K562 (cell line): ENCODE data around the gene SKIC2. TPM values are rescaled to one million over a fixed set of nuclear protein-coding genes. Genes with fewer than 3 reads are reported as not detected.
A peak's percentile ranks its signal among the peaks of the same experiment; 100 is the strongest.

ENCODE experiments used
- ARID3B ChIP-seq: fragments of 250-450 bp; sonication (Bioruptor Pico); IDR thresholded peaks from 2 replicates; pipeline ENCODE4 v1.4.0; 2020; ENCODE audit warnings: borderline replicate concordance
- ELF1 ChIP-seq: fragments of 200-800 bp; sonication (Bioruptor generic); IDR thresholded peaks from 2 replicates; pipeline ENCODE4 v1.6.1; 2016; ENCODE audit warnings: missing genetic modification characterization, missing compliant biosample characterization
- FOXK1 ChIP-seq: sonication (generic); formaldehyde crosslinking; IDR thresholded peaks from 2 replicates; pipeline ENCODE4 v1.8.0; 2022; ENCODE audit warnings: missing genetic modification reagents, mild to moderate bottlenecking, borderline replicate concordance
- MLLT1 ChIP-seq, 2 experiments: fragments of 450-650 bp; IDR thresholded peaks; 2 replicates each; pipeline ENCODE4 v1.6.1; 2016
- PHB ChIP-seq: fragments of 250-450 bp; sonication (Bioruptor Pico); IDR thresholded peaks from 2 replicates; pipeline ENCODE4 v1.5.0; 2021
- POLR2G ChIP-seq: fragments of 200-400 bp; formaldehyde crosslinking; IDR thresholded peaks from 2 replicates; pipeline ENCODE4 v1.6.1; 2017; ENCODE audit warnings: low read depth, mild to moderate bottlenecking, antibody characterized with exemption, low read length, moderate library complexity
- PTRF ChIP-seq: fragments of 450-650 bp; IDR thresholded peaks from 2 replicates; pipeline ENCODE4 v1.6.1; 2016; ENCODE audit warnings: mild to moderate bottlenecking, missing genetic modification characterization, missing compliant biosample characterization
- SAFB ChIP-seq: fragments of 200-400 bp; formaldehyde crosslinking; IDR thresholded peaks from 2 replicates; pipeline ENCODE4 v1.6.1; 2017; ENCODE audit warnings: low read depth, low read length, borderline replicate concordance
- TCF3 ChIP-seq: sonication (generic); formaldehyde crosslinking; IDR thresholded peaks from 2 replicates; pipeline ENCODE4 v1.4.0; 2020; ENCODE audit warnings: mild to moderate bottlenecking, missing genetic modification reagents
- TFAM ChIP-seq: fragments of 250-450 bp; sonication (Bioruptor Pico); conservative IDR thresholded peaks from 2 replicates; pipeline ENCODE4 v1.5.0; 2021; ENCODE audit warnings: mild to moderate bottlenecking, moderate library complexity
- TFAP4 ChIP-seq: sonication (generic); formaldehyde crosslinking; IDR thresholded peaks from 2 replicates; pipeline ENCODE4 v1.8.0; 2022; ENCODE audit warnings: missing genetic modification reagents, mild to moderate bottlenecking, moderate library complexity, borderline replicate concordance
- ZNF12 ChIP-seq: sonication (generic); formaldehyde crosslinking; IDR thresholded peaks from 2 replicates; pipeline ENCODE4 v1.4.0; 2020; ENCODE audit warnings: mild to moderate bottlenecking, missing genetic modification reagents
- ZNF316 ChIP-seq: fragments of 450-650 bp; IDR thresholded peaks from 2 replicates; pipeline ENCODE4 v1.6.1; 2016
- ZNF318 ChIP-seq, 2 experiments: fragments of 450-650 bp; IDR thresholded peaks; 2 replicates each; pipeline ENCODE4 v1.6.1; 2016; ENCODE audit warnings: mild to moderate bottlenecking in 2 of 2, borderline replicate concordance in 1 of 2, low read depth in 1 of 2, moderate library complexity in 1 of 2
- ZNF551 ChIP-seq: fragments of 250-450 bp; sonication (Bioruptor Pico); IDR thresholded peaks from 2 replicates; pipeline ENCODE4 v1.5.0; 2021; ENCODE audit warnings: mild to moderate bottlenecking, moderate library complexity
- ZNF830 ChIP-seq: fragments of 250-450 bp; sonication (Bioruptor Pico); IDR thresholded peaks from 2 replicates; pipeline ENCODE4 v1.5.0; 2021; ENCODE audit warnings: mild to moderate bottlenecking
- polyA plus RNA-seq, 8 experiments: library from polyadenylated mRNA; depleted of rRNA in 4 of 8; stranded (reverse) in 5 of 8; unstranded in 3 of 8; fragments of >200 nt; fragmentation: Nextera tagmentation in 2 of 8; fragmentation: Illumina TruSeq in 1 of 8; extraction: Ambion mirVana in 2 of 8; extraction: Trizol in 1 of 8; gene quantifications; 2 replicates each; pipeline versions ENCODE4 v1.2.1 to v1.2.3, GENCODE V29; 2011 to 2014; ENCODE audit warnings: inconsistent platforms in 1 of 8, missing spikeins in 1 of 8
- total RNA-seq, 7 experiments: library from RNA; depleted of rRNA in 6 of 7; stranded (reverse); fragments of >200 nt in 6 of 7; fragmentation: Illumina TruSeq in 2 of 7; extraction: Trizol in 2 of 7; gene quantifications; 2 replicates each; pipeline versions ENCODE4 v1.2.1 to v1.2.3, GENCODE V29; 2011 to 2021; ENCODE audit warnings: low replicate concordance in 1 of 7

Gene SKIC2
- total and polyA plus RNA-seq, 9 of the 15 experiments (the other 6 are each of a cell fraction or from before 2014, with no cell fraction given), result 3.3 to 94.6 (median 38.8) TPM

GRCh38 chr6:31948753-31949413 is 10.1 kb upstream of the SKIC2 start (continued):
- TF ChIP-seq TCF3 (CRISPR knock-in tag), result peak; percentile 72
- TF ChIP-seq TFAM (CRISPR knock-in tag), result no peak
- TF ChIP-seq ARID3B (CRISPR knock-in tag), result no peak
- peak in 1 of 2 experiments; percentile 52; a peak in 2 of 4 replicates for TF ChIP-seq ZNF318 (IDR thresholded peaks at IDR 0.05; ENCODE audit: borderline replicate concordance in 1 of 2, low read depth in 1 of 2)
- no peak for TF ChIP-seq SAFB
- TF ChIP-seq PTRF (tag), result no peak
- peak; percentile 84 for TF ChIP-seq TFAP4 (CRISPR knock-in tag)
- TF ChIP-seq ZNF551 (CRISPR knock-in tag), result 0 out of 2 replicates have a peak, but pooled peaks have one; percentile 30
- TF ChIP-seq ZNF12 (CRISPR knock-in tag), result no peak
- no peak for TF ChIP-seq ZNF316
- TF ChIP-seq MLLT1 (IDR thresholded peaks at IDR 0.05), result no peak
- no peak for TF ChIP-seq POLR2G
- TF ChIP-seq ZNF830 (CRISPR knock-in tag), result no peak
- no peak for TF ChIP-seq PHB
- no peak for TF ChIP-seq FOXK1 (CRISPR knock-in tag)
- TF ChIP-seq ELF1 (tag), result no peak
